Measurements from ENCODE around the gene SLCO3A1. TPM values are rescaled to one million over a fixed set of nuclear protein-coding genes. Genes with fewer than 3 reads are reported as not detected.

Gene SLCO3A1
- total RNA-seq, 1 experiment from 2014 or later, result 1.7 TPM

DNA sequence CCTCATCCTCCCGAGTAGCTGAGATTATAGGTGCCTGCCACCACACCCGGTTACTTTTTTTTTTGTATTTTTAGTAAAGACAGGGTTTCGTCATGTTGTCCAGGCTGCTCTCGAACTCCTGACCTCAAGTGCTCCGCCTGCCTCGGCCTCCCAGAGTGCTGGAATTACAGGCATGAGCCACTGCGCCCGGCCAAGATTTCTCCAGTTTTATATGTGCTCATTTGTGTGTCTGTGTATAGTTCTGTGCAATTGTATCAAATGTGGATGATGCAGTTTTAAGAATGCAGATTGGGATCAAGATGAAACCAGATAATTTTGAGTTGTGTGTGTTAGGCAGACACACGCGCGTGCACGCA is 68.3 kb downstream of the SLCO3A1 start:
- DNase-seq (ENCODE audit: low read depth, low spot score), result no peak
- in situ Hi-C loops (cut with HindIII; ENCODE audit: low pct_unique_long_range_greater_than_20kb, low sequenced_read_pairs), result no loop called here

DNA sequence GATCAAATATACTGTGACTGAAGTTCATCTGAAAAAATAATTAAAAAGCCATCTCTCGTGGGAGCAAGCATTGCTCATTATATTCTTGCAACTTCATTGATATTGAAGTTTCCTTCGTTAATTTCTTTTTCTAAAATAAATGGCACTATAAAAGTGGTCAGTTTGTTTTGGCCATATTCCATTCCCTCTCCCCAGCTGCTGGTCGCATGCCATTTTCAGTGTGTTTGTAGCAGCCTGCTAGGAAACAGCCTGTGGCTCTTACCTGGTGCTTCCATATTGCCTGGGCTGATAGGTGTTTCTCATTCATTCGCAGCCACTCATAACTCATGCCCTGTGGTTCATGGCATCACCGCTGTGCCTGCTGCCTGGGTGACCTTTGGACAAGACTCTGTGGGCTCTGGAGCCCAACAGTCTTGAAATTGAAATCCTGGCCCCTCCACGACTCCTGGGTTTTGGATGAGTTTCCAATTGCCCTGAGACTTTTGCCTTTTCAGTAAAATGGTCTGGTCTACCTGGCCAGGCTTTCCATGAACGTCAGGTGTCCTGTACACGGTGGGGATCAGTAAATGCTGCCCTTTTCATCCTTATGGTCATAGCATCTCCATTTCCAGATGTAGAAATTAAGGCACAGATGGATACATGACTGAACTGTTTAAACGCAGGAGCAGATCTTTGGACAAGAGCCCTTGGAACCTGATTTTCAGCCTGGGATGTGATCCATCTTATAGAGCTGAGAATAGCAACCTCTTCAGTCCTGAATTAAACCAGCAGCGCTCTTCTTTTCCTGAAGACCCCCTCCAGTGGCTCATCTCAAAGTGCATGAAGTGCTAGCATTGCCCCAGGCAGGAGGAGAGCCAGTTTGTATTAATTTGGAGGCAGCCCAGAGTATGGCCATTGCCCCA is 69.4 kb downstream of the SLCO3A1 start:
- in situ Hi-C loops (cut with HindIII; ENCODE audit: low pct_unique_long_range_greater_than_20kb, low sequenced_read_pairs), result no loop called here
- no peak for DNase-seq (ENCODE audit: low read depth, low spot score)

DNA sequence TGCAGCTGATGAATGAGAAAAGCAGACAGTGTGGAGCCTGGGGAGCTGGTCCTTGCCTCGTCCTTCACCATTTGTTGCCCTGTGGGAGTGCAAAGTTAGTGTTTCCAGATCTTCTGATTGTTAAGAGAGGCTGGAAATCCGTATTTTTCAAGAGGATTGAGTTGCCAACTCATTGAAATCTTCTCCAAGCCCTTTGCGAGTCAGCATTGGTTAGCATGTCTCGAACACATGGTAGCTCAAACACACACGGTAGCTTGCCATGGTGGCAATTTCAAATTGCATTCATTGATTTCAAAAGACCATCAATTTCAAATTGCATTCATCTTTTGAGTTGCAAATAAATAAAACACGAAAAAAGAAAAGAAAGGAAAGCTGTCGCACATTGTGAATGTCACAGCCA is 70.7 kb downstream of the SLCO3A1 start:
- in situ Hi-C loops (cut with HindIII; ENCODE audit: low pct_unique_long_range_greater_than_20kb, low sequenced_read_pairs), result no loop called here
- no peak for DNase-seq (ENCODE audit: low read depth, low spot score)

DNA sequence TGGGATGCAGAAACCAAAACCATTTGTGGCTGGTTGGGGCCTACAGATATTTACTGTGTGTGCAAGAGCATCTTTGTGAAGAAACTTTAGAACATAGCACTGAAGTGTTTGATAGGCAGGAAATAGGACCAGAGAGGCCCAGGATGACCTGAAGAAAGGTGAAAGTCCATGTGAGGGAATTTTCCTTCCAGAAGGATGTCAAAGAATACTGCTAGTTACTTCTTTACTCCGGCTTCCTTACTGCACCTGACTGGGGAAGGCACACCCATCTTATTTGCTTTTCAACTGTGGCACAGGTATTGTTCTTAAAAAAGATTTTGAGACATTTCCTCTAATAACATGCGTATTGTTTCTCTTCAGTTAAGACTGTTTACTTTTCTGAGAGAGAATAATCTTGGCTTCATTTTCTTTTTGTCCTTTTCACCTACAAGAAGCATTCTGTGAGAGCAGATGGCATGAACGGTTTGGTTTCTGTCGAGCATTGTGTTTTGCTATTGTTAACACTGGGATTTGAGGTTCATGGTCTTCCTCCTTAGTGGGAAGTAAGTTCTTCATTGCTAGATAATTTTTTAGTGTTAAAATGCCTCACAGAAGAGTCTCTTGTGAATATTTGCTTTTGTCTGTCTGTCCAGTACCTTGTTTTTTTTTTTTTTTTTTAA is 71.5 kb downstream of the SLCO3A1 start:
- in situ Hi-C loops (cut with HindIII; ENCODE audit: low pct_unique_long_range_greater_than_20kb, low sequenced_read_pairs), result no loop called here
- DNase-seq (ENCODE audit: low read depth, low spot score), result no peak

DNA sequence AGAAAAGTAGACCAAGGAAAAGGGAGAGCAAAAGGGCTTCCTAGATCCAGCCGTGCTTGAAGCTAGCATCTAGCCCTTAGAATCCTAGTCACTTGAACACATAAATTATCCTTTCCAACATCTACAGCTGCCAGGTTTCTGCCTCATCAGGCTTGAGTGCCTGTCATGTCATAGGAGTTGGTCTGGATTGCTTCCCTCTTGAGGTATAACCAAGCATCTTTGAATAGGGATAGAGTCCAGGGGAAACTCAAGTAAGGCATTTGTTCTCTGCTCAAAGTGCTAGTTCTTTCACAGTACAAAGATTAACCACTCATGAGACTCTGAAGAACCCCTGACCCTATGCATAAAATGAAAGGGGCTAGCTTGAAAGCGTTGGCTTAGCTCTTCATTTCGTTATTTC is 72.3 kb downstream of the SLCO3A1 start:
- in situ Hi-C loops (cut with HindIII; ENCODE audit: low pct_unique_long_range_greater_than_20kb, low sequenced_read_pairs), result no loop called here
- DNase-seq (ENCODE audit: low read depth, low spot score), result no peak

DNA sequence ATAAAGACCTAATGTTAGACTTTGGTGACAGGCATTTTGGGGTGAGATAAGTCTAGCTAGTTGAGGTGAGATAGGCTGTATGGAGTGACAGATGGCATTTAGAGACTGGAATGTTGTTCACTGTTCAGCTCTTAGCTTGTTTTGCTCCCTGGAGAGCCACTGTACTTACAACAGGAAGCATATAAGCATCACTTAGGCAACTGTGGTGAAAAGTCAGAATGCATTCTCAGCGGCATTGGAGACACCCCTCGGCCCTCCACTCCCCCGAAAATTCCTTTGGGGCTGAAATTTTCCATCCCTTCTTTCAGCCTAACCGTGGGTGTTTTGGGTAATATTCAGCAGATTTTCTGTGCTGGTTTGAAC is 73.4 kb downstream of the SLCO3A1 start:
- in situ Hi-C loops (cut with HindIII; ENCODE audit: low pct_unique_long_range_greater_than_20kb, low sequenced_read_pairs), result no loop called here
- DNase-seq (ENCODE audit: low read depth, low spot score), result no peak

DNA sequence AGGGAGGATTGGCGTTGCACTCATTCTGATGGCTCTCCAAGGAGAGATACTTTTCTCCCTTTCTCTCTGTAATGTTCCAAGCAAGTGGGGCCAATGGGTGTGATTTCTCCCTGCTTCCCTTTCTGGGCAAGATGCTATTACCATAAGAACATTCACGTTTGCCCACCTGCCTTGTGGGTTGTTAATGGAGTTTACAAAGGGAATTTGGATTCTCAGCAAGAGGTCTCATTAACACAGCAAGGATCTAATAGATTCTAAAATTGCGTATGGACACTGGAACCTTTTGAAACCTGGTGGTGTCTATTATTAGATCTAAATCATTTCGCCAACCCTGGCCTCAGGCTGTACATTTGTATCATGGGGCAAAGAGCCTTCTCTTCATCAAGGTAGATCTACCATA is 74.1 kb downstream of the SLCO3A1 start:
- no peak for DNase-seq (ENCODE audit: low read depth, low spot score)
- in situ Hi-C loops (cut with HindIII; ENCODE audit: low pct_unique_long_range_greater_than_20kb, low sequenced_read_pairs), result no loop called here

DNA sequence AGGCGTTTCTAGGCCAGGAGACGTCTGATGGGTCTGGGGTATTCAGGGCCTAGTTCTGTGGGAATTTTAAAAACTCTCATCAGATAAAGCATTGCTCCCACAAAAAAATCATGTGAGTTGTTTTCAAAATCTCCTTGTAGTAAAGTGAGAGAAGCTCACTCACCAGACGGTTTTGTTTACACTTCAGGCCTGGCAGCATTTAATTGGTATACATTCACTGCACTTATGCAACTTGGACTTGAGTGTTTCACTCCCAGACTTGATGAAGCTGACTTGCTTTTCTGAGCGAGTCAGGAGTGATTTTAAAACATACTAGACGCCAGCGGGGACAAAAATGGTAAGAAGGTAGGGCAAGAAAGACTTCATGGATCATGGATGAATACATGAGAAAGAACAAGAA is 75.2 kb downstream of the SLCO3A1 start:
- no peak for DNase-seq (ENCODE audit: low read depth, low spot score)
- in situ Hi-C loops (cut with HindIII; ENCODE audit: low pct_unique_long_range_greater_than_20kb, low sequenced_read_pairs), result no loop called here

DNA sequence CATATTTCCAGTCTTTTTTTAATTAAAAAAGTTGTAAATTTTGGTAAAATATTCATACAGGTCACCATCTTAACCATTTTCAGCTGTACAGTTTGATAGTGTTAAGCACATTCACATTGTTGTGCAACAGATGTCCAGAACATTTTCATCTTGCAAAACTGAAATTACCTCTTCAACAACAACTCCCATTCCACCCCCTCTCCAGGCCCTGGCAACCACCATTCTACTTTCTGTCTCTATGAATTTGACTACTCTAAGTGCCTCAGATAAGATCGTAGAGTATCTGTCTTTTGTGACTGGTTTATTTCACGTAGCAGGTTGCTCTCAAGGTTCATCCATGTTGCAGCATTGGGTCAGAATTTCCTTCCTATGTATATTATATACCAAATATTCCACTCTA is 76.0 kb downstream of the SLCO3A1 start:
- in situ Hi-C loops (cut with HindIII; ENCODE audit: low pct_unique_long_range_greater_than_20kb, low sequenced_read_pairs), result no loop called here
- no peak for DNase-seq (ENCODE audit: low read depth, low spot score)

DNA sequence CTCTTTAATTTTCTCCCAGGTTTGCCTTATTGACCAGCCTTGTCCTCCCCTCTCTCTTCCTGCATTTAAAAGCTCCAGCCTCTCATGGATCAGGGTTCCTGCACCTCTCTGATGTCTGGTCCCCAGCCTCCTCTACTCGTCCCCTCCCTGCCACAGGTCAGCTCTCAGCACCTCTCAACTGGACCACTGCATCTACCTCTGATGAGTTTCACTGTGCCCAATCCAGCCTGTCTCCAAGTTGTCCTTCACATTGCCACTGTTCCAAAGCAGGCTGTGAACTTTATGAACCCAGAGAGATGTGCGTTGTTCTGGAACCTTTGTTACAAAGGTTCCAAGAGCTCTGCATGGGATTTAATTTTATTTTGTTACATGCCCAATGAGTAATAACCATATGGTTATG is 76.6 kb downstream of the SLCO3A1 start:
- in situ Hi-C loops (cut with HindIII; ENCODE audit: low pct_unique_long_range_greater_than_20kb, low sequenced_read_pairs), result no loop called here
- DNase-seq (ENCODE audit: low read depth, low spot score), result no peak

DNA sequence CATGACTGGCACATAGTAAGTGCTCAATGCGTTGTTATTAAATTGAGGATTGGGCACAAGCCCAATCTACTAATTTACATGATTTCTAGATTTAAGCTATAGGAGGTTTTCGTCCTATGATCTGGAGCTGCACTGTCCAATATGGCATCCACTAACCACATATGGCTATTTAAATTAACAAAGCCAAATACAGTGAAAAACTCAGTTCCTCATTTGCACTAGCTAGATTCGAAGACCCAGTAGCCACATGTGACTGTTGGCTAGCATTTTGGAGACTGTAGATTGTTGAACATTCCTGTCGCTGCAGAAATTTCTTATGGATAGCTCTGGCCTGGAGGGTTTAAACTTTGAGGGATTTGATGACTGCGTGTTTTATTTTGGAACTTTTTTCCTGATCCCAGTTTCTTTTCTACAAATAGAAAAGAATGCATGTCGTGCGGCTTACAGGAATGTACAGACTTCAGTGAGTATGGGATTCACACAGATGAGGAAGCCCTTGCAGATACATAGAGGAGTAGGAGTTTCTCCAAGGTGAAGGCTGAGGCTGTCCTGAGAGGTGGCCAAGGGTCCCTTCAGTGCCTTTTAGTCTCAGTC is 82.8 kb downstream of the SLCO3A1 start:
- in situ Hi-C loops (cut with HindIII; ENCODE audit: low pct_unique_long_range_greater_than_20kb, low sequenced_read_pairs), result no loop called here
- DNase-seq (ENCODE audit: low read depth, low spot score), result no peak

DNA sequence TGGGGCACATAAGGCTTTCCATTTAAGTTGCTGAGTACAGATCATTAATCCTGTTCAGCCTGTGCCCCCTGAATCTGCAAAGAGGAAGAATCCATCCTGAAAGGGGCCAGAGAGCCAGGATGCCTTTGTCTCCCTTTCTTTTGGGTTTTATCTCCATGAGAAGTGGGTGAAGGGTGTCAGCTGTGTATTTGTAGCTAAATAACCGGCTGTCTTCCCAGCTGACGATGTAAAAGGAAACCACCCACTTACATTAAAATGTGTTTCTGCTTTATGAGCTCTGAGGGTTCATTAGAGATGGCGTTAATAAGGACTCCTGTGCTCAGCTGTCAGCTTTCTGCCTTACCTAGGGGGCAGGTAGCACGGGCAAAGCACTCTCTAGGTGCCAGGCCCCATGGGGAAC is 83.4 kb downstream of the SLCO3A1 start:
- DNase-seq (ENCODE audit: low read depth, low spot score), result no peak
- in situ Hi-C loops (cut with HindIII; ENCODE audit: low pct_unique_long_range_greater_than_20kb, low sequenced_read_pairs), result no loop called here

DNA sequence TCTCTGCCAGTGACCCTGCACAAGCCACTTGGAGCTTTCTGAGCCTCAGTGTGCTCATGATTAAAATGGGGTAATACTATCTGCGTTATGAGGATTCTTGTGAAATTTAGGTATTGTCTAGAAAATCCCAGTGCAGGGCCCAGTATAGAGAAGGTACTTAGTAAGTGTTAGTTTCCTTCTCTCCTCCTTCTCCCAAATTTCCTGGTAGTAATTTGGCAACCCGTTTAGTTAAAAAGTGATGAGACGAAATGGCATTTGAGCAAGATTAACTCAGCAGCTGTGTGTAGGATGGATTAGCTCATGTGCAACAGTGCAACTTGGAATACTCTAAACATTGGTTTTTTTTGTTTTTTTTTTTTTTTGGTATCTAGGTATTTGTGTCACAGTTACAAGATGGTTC is 84.6 kb downstream of the SLCO3A1 start:
- in situ Hi-C loops (cut with HindIII; ENCODE audit: low pct_unique_long_range_greater_than_20kb, low sequenced_read_pairs), result no loop called here
- DNase-seq (ENCODE audit: low read depth, low spot score), result no peak

DNA sequence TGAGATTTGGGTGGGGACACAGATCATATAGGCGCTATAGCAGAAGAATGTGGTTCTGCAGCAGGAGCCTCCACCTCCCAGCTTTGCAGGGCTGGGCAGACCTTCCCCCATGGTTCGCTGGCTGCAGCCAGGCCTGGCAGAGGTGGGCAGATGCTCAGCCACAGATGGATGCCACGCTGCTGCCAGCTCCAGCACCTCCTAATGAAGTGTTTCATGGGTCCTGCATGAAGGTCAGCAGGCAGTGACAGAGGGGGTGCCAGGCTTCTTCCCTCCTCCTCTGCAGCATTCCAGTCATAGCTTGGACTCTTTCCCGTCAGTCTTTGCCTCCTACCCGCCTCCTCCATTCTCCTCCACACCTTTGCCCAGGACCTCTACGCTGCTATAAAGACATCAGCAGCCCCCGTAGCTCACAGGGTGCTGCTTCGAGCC is 85.9 kb downstream of the SLCO3A1 start:
- no peak for DNase-seq (ENCODE audit: low read depth, low spot score)
- in situ Hi-C loops (cut with HindIII; ENCODE audit: low pct_unique_long_range_greater_than_20kb, low sequenced_read_pairs), result no loop called here

DNA sequence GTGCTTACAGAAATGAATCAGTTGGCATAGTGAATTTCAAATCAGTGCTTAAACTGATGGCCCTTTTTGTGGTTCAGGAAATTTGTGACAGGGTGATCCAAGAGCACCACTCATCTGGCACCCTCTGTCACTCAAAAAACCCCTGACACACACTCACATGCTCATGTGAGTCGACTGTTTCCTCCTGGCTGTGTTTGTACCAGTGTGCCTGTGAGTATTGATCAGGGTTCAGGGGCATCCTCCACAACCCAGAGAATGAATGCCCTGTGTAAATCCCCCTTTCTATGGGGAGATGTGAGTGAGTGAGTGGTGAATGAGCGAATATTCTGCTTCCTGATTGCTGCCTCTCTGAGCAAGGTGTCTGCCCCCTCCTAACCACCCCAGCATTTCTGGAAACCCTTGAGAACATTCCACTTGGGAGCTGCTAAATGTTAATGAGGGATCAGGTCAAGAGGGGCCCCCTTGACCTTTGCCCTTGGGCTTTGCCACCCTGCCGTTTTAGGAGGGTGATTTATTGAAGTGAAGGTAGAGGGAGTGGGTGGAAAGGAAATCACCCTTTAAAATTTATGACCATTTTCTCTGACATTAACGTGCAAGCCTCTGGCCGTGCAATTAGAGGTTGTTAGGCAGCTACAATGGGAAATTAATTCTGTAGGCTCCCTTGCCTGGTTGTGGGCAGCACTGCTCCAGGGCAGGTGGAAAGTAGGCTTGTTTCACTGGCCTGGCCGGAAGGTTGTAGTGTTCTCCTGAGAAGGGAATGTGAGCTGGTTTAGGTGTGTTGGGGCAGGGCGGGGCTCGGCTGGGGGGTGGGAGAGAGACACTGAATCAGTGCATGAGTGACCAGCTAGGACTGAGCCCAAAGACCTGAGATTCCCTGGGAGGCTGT is 87.2 kb downstream of the SLCO3A1 start:
- no peak for DNase-seq (ENCODE audit: low read depth, low spot score)
- in situ Hi-C loops (cut with HindIII; ENCODE audit: low pct_unique_long_range_greater_than_20kb, low sequenced_read_pairs), result no loop called here

DNA sequence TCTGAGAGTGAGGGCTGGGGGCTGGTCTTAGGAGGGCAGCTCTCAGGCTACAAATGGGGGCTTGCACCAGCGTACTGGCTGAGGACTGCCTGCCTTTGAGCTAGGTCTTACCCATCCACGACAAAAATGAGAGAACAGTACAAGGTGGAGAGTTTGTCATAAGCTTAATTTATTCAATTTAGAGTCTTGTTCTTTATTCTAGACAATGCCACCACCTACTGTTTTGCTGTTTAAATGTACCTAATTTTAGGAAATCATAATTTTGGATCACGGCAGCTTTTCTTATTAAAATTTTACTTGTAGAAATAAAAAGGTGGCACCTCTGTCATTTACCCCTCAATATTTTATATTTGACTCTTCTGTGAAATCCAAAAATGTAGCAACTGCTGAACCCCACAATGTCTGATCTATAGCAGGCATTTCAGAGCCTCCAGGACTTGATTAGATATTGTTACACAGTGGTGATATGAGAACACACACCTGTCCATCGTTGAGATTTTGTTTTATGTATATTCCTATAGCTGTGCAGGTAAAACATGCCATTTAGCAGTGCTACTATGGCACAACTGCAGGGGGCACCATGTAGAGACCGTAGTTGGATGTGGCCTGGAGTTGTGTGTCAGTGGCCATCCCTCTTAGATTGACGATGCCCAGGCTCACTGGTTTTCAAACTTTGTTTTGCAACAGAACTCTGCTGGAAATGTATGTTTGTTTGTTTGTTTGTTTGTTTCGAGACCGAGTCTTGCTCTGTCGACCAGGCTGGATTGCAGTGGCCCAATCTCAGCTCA is 88.6 kb downstream of the SLCO3A1 start:
- in situ Hi-C loops (cut with HindIII; ENCODE audit: low pct_unique_long_range_greater_than_20kb, low sequenced_read_pairs), result no loop called here
- no peak for DNase-seq (ENCODE audit: low read depth, low spot score)

DNA sequence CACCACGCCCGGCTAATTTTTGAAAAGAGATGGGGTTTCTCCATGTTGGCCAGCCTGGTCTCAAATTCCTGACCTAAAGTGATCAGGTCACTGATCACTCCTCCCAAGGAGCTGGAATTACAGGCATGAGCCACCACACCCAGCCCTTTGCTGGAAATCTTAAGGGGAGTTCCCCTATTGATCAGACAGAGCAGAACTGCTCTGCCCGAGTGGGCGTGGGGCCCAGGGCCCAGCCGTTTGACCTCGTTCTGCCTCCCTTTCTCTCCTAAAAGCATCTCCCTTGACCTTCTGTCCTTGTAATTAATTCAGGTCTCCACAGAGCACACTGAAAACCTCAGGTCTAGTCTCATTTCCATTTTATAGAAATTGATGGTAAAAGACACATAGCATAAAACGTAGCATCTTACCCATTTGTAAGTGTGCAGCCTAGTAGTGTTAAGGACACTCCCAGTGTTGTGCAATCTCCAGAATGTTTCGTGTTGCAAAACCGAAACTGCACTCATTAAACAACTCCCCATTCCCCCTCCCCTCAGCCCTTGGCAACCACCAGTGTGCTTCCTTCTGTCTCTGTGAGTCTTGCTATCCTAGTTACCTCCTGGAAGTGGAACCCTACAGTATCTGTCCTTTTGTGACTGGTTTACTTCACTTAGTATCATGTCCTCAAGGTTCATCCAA is 89.3 kb downstream of the SLCO3A1 start:
- in situ Hi-C loops (cut with HindIII; ENCODE audit: low pct_unique_long_range_greater_than_20kb, low sequenced_read_pairs), result no loop called here
- peak; percentile 56 for DNase-seq (ENCODE audit: low read depth, low spot score)

Measured in SK-MEL-5 (cell line).